Mucosa of rectum (tissue), 2 donors: ENCODE results near the gene CHTF8.
A peak's percentile ranks its signal among the peaks of the same experiment; 100 is the strongest.

ENCODE experiments used
- H3K27ac ChIP-seq, 2 donors: one replicate each; pipeline ENCODE4 v1.7.0; 2013; ENCODE audit warnings: inconsistent platforms in 2 of 2, low read depth in 2 of 2, low read length in 2 of 2
- H3K27me3 ChIP-seq, 2 donors: one replicate each; pipeline ENCODE4 v1.7.0; 2013; ENCODE audit warnings: low read length in 2 of 2; ENCODE audit not compliant: control insufficient read depth in 2 of 2, insufficient read depth in 2 of 2
- H3K36me3 ChIP-seq, 2 donors: one replicate each; pipeline ENCODE4 v1.7.0; 2013; ENCODE audit warnings: low read length in 2 of 2; ENCODE audit not compliant: control insufficient read depth in 2 of 2, insufficient read depth in 2 of 2
- H3K4me1 ChIP-seq, 2 donors: one replicate each; pipeline ENCODE4 v1.7.0; 2013; ENCODE audit warnings: low read length in 2 of 2, mild to moderate bottlenecking in 1 of 2; ENCODE audit not compliant: control insufficient read depth in 2 of 2, insufficient read depth in 2 of 2
- H3K4me3 ChIP-seq, 2 donors: one replicate each; pipeline ENCODE4 v1.7.0; 2013; ENCODE audit warnings: low read length in 2 of 2
- H3K9ac ChIP-seq, 2 donors: one replicate each; pipeline ENCODE4 v1.7.0; 2013; ENCODE audit warnings: low read length in 2 of 2, low read depth in 1 of 2, mild to moderate bottlenecking in 1 of 2
- H3K9me3 ChIP-seq, 2 donors: one replicate each; pipeline ENCODE4 v1.7.0; 2013; ENCODE audit warnings: low read length in 2 of 2; ENCODE audit not compliant: control insufficient read depth in 2 of 2
- donor health status: healthy.
- donor health status: Normal muscosa, but diverticular disease.

CHTF8 gene

GRCh38 chr16:69108064-69108904, 24.1 kb downstream of the CHTF8 start:
- Histone ChIP-seq H3K4me3 (peak overlapping the region in 1 of 2 donors; percentile 63), H3K27ac (no peak overlapping the region), H3K27me3 (peaks cover 3 to 4% of the 10 kb centered on the region in 2 donors)

GRCh38 chr16:69107316-69107962, 24.9 kb downstream of the CHTF8 start:
- H3K9me3 ChIP-seq: no peaks in the 10 kb centered on the region
- H3K4me3 ChIP-seq: peak overlapping the region; percentile 63
- H3K9ac ChIP-seq: no peak overlapping the region
- peaks cover 3 to 4% of the 10 kb centered on the region in 2 donors for H3K27me3 ChIP-seq
- peaks cover 19 to 24% of the 10 kb centered on the region in 2 donors for H3K4me1 ChIP-seq
- H3K36me3 ChIP-seq: peaks cover 5 to 23% of the 10 kb centered on the region in 2 donors
- no peak overlapping the region for H3K27ac ChIP-seq

More at GRCh38 chr16:69108064-69108904, 24.1 kb downstream of the CHTF8 start:
- H3K36me3 ChIP-seq: peaks cover 5 to 25% of the 10 kb centered on the region in 2 donors
- H3K9ac ChIP-seq: no peak overlapping the region
- H3K9me3 ChIP-seq: no peaks in the 10 kb centered on the region
- peaks cover 19 to 24% of the 10 kb centered on the region in 2 donors for H3K4me1 ChIP-seq

- H3K27ac ChIP-seq: no peak overlapping the region
Measured at GRCh38 chr16:69106491-69107315, 25.7 kb downstream of the CHTF8 start.

GRCh38 chr16:69105501-69106361, 26.7 kb downstream of the CHTF8 start, which contains the start of gene HAS3:
HAS3 (plus strand) TSS chr16:69105653; CDS start chr16:69109396, 3,743 bp downstream.
- H3K4me1 ChIP-seq: peaks cover 19 to 24% of the 10 kb centered on the region in 2 donors
- H3K36me3 ChIP-seq: peaks cover 5 to 17% of the 10 kb centered on the region in 2 donors
- H3K9ac ChIP-seq: peak within 1 kb of the TSS in 1 of 2 donors; percentile 45
- H3K27ac ChIP-seq: no peak within 1 kb of the TSS
- H3K27me3 ChIP-seq: peaks cover 3 to 4% of the 10 kb centered on the region in 2 donors
- peak within 1 kb of the TSS; percentile 63 to 74 for H3K4me3 ChIP-seq
- H3K9me3 ChIP-seq: no peaks in the 10 kb centered on the region

More at GRCh38 chr16:69106491-69107315, 25.7 kb downstream of the CHTF8 start:
- peaks cover 5 to 22% of the 10 kb centered on the region in 2 donors for H3K36me3 ChIP-seq
- peaks cover 3 to 4% of the 10 kb centered on the region in 2 donors for H3K27me3 ChIP-seq
- peaks cover 19 to 24% of the 10 kb centered on the region in 2 donors for H3K4me1 ChIP-seq
- H3K9me3 ChIP-seq: no peaks in the 10 kb centered on the region
- H3K4me3 ChIP-seq: peak overlapping the region; percentile 63
- H3K9ac ChIP-seq: no peak overlapping the region

GRCh38 chr16:69100071-69100691, 32.2 kb downstream of the CHTF8 start:
- H3K9me3 ChIP-seq: no peaks in the 10 kb centered on the region
- no peaks in the 10 kb centered on the region for H3K27me3 ChIP-seq
- no peak overlapping the region for H3K4me3 ChIP-seq
- H3K4me1 ChIP-seq: no peaks in the 10 kb centered on the region
- H3K36me3 ChIP-seq: no peaks in the 10 kb centered on the region
- no peak overlapping the region for H3K9ac ChIP-seq
- no peak overlapping the region for H3K27ac ChIP-seq

- Histone ChIP-seq H3K9ac (no peak overlapping the region), H3K27me3 (no peaks in the 10 kb centered on the region), H3K27ac (no peak overlapping the region), H3K4me3 (no peak overlapping the region), H3K36me3 (no peaks in the 10 kb centered on the region), H3K9me3 (no peaks in the 10 kb centered on the region), H3K4me1 (peaks cover 0 to 2% of the 10 kb centered on the region in 2 donors)
Measured at GRCh38 chr16:69095193-69095592, 37.2 kb downstream of the CHTF8 start.

GRCh38 chr16:69094501-69094900, 37.9 kb downstream of the CHTF8 start:
- no peaks in the 10 kb centered on the region for H3K9me3 ChIP-seq
- H3K27me3 ChIP-seq: no peaks in the 10 kb centered on the region
- H3K9ac ChIP-seq: no peak overlapping the region
- peaks cover 0 to 2% of the 10 kb centered on the region in 2 donors for H3K4me1 ChIP-seq
- no peaks in the 10 kb centered on the region for H3K36me3 ChIP-seq
- H3K27ac ChIP-seq: no peak overlapping the region
- H3K4me3 ChIP-seq: no peak overlapping the region

- no peaks in the 10 kb centered on the region for H3K36me3 ChIP-seq
- H3K9me3 ChIP-seq: no peaks in the 10 kb centered on the region
Measured at GRCh38 chr16:69093974-69094373, 38.4 kb downstream of the CHTF8 start.

More at GRCh38 chr16:69093974-69094373, 38.4 kb downstream of the CHTF8 start:
- H3K4me3 ChIP-seq: no peak overlapping the region
- no peak overlapping the region for H3K27ac ChIP-seq
- peaks cover 0 to 2% of the 10 kb centered on the region in 2 donors for H3K4me1 ChIP-seq
- no peak overlapping the region for H3K9ac ChIP-seq
- no peaks in the 10 kb centered on the region for H3K27me3 ChIP-seq
